Pancreas (tissue), 10 donors: ENCODE measurements around the gene ZSWIM8. TPM values are rescaled to one million over a fixed set of nuclear protein-coding genes. Genes with fewer than 3 reads are reported as not detected.

Experiments used
- ATAC-seq, 4 donors: fragments of 200-7000 bp; cut with Tn5 transposase; one replicate each; pipeline versions ENCODE4 v1.8.0 to v1.9.1; 2020; ENCODE audit warnings: mild to moderate bottlenecking in 4 of 4, moderate library complexity in 4 of 4
- DNase-seq, 6 donors: peaks; one replicate each; pipeline ENCODE4 v3.0.0-alpha.2; 2020
- FAIRE-seq: peaks from 2 replicates; lab custom pipeline; 2012; peaks lifted over from hg19 to GRCh38; lab: Jason Lieb, UNC
- H3K27ac ChIP-seq, 4 donors: fragments of 200-600 bp; sonication (generic); 1 replicate in 3 of 4; 2 replicates in 1 of 4; pipeline versions ENCODE4 v1.5.0 to v1.8.0; 2020
- H3K27me3 ChIP-seq, 4 donors: fragments of 200-600 bp; one replicate each; pipeline ENCODE4 v1.8.0; 2021
- H3K36me3 ChIP-seq, 3 donors: fragments of 200-600 bp; sonication (generic) in 1 of 3; one replicate each; pipeline versions ENCODE4 v1.5.0 to v1.8.0; 2020 to 2021
- H3K4me1 ChIP-seq, 3 donors: fragments of 200-600 bp; one replicate each; pipeline ENCODE4 v1.8.0; 2021
- H3K4me3 ChIP-seq, 4 donors: fragments of 200-600 bp; sonication (generic) in 2 of 4; one replicate each; pipeline versions ENCODE4 v1.5.0 to v1.8.0; 2020 to 2021
- H3K9me3 ChIP-seq, 4 donors: fragments of 200-600 bp; one replicate each; pipeline ENCODE4 v1.8.0; 2021
- CTCF ChIP-seq, 4 donors: fragments of 200-600 bp; sonication (generic) in 3 of 4; IDR thresholded peaks; one replicate each; pipeline versions ENCODE4 v1.5.0 to v1.8.0; 2021; ENCODE audit warnings: antibody characterized with exemption in 4 of 4
- WGBS, 2 donors: extraction: QIAGEN DNeasy Blood & Tissue Kit; methylation state at CpG; one replicate each; pipeline ENCODE4 v1.1.7; 2013; 5-methylcytosine and 5-hydroxymethylcytosine counted together
- intact Hi-C, 3 donors: fragments of 100-400 bp; cut with DNase I; formaldehyde crosslinking; loops; one replicate each; pipeline versions ENCODE4 v1.11.1 to v1.14.2; 2022
- polyA plus RNA-seq, 2 donors: library from polyadenylated mRNA; stranded (reverse); fragments of 200-250 nt; gene quantifications; one replicate each; pipeline ENCODE4 v1.2.3, GENCODE V29; 2013
- total RNA-seq, 6 donors: library from RNA; stranded (reverse); fragmentation: NEBNext Ultra II Directional in 4 of 6; extraction: Animal tissue kit (Norgen Biotek cat#: 25700) in 4 of 6; gene quantifications; one replicate each; pipeline versions ENCODE4 v1.2.1 to v1.2.4, GENCODE V29; 2021 to 2023
- donor health status: healthy with polysubstance abuse.
- donor health status: DM: no; HTN: no; CAD: no; lungs with moderate emphysema.
- donor health status: DM: no; HTN: no; CAD: no.
- donor health status: control.
- donor health status: control.
- donor health status: Bipolar disorder and iron deficiency.
- donor health status: DM: yes; HTN: yes; CAD: no.
- donor health status: DM: no; HTN: no; CAD: no.
- donor health status: DM: no; HTN: no; CAD: no.
- donor health status: DM: yes; HTN: yes; CAD: no.

Gene ZSWIM8
- total and polyA plus RNA-seq, 8 donors: 20.7 to 187 (median 40.1) TPM

- WGBS, 2 donors: 1 to 2% methylated on average over 29 of the region's 29 CpGs
- intact Hi-C loops: no loop called here
Observed at GRCh38 chr10:73773152-73773879, 12.1 kb upstream of the ZSWIM8 start.

GRCh38 chr10:73774637-73775036 is 10.8 kb upstream of the ZSWIM8 start:
- H3K4me1 ChIP-seq: peaks cover 0 to 21% (median 8%) of the 10 kb centered on the region in 3 donors
- peak overlapping the region in 1 of 4 donors; percentile 91 for H3K4me3 ChIP-seq
- no peak for ATAC-seq
- TF ChIP-seq CTCF (IDR thresholded peaks at IDR 0.05): no peak
- DNase-seq: no peak
- WGBS, 2 donors: 26 to 30% methylated on average over 5 of the region's 5 CpGs
- H3K9me3 ChIP-seq: no peaks in the 10 kb centered on the region
- intact Hi-C loops: no loop called here
- no peak for FAIRE-seq
- no peak overlapping the region for H3K27ac ChIP-seq
- H3K27me3 ChIP-seq: no peaks in the 10 kb centered on the region
- peaks cover 0 to 20% (median 7%) of the 10 kb centered on the region in 3 donors for H3K36me3 ChIP-seq

More at GRCh38 chr10:73773152-73773879, 12.1 kb upstream of the ZSWIM8 start:
- H3K36me3 ChIP-seq: peaks cover 0 to 31% (median 11%) of the 10 kb centered on the region in 3 donors
- ATAC-seq (peak; percentile 1 to 10 (median 2)), DNase-seq (no peak), FAIRE-seq (no peak)
- peak overlapping the region; percentile 87 to 99 (median 93) for H3K27ac ChIP-seq
- H3K9me3 ChIP-seq: no peaks in the 10 kb centered on the region
- peak overlapping the region; percentile 44 to 91 (median 80) for H3K4me3 ChIP-seq
- H3K4me1 ChIP-seq: peaks cover 0 to 21% (median 8%) of the 10 kb centered on the region in 3 donors
- H3K27me3 ChIP-seq: no peaks in the 10 kb centered on the region
- no peak for TF ChIP-seq CTCF (IDR thresholded peaks at IDR 0.05)

- FAIRE-seq (no peak), ATAC-seq (no peak), DNase-seq (no peak)
- no peak overlapping the region for H3K4me3 ChIP-seq
- no peaks in the 10 kb centered on the region for H3K9me3 ChIP-seq
- TF ChIP-seq CTCF (IDR thresholded peaks at IDR 0.05): no peak
- intact Hi-C loops: no loop called here
- H3K36me3 ChIP-seq: peaks cover 0 to 11% (median 0%) of the 10 kb centered on the region in 3 donors
- H3K27me3 ChIP-seq: no peaks in the 10 kb centered on the region
- H3K27ac ChIP-seq: no peak overlapping the region
- peaks cover 13 to 38% (median 16%) of the 10 kb centered on the region in 3 donors for H3K4me1 ChIP-seq
- 92 to 95% methylated on average over 5 of the region's 5 CpGs for WGBS, 2 donors
Observed at GRCh38 chr10:73779018-73779417, 6.4 kb upstream of the ZSWIM8 start.

GRCh38 chr10:73779539-73780197 is 5.7 kb upstream of the ZSWIM8 start:
- Histone ChIP-seq H3K9me3 (no peaks in the 10 kb centered on the region), H3K27ac (no peak overlapping the region), H3K36me3 (peaks cover 0 to 11% (median 0%) of the 10 kb centered on the region in 3 donors), H3K4me1 (peaks cover 13 to 33% (median 16%) of the 10 kb centered on the region in 3 donors), H3K4me3 (no peak overlapping the region), H3K27me3 (no peaks in the 10 kb centered on the region)
- FAIRE-seq: no peak
- DNase-seq: no peak
- ATAC-seq: no peak
- WGBS, 2 donors: 82 to 89% methylated on average over 3 of the region's 3 CpGs
- intact Hi-C loops: no loop called here
- TF ChIP-seq CTCF (IDR thresholded peaks at IDR 0.05): no peak
